ENCODE results near the gene CLEC18C.
"Not testable (repeated sequence)": the region's sequence is repeated elsewhere in the genome, so short reads cannot be mapped to it uniquely, and the experiment has no call there.

CLEC18C gene

DNA sequence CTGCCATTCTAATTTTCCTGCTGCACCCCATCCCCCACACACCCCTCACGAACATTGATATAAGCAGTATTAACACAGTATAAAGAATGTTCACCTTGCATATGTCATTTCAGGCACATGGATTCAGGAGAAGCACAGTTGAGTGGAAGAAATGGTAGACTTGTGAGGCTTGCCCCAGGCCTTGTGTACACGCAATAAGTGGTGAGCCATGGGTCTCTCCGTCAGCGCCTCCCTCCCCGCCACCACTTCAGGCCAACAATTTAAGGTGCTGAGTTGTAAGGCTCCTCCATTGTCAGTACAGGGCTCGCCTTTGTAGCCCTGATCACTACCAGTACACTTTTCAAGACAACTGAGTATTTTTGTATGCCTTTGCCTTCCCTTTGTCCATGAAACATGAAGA lies 12.2 kb upstream of the CLEC18C start:
- intact Hi-C loops (cut with DNase I; ENCODE audit: low total_unique reads): no loop called here
- Histone ChIP-seq H3K4me1 (no peaks in the 10 kb centered on the region), H3K9me3 (no peaks in the 10 kb centered on the region), H3K27ac (no peak overlapping the region), H3K4me3 (no peak overlapping the region), H3K27me3 (no peaks in the 10 kb centered on the region), H3K36me3 (peaks cover 42 to 68% (median 66%) of the 10 kb centered on the region in 3 donors)
- no peak for DNase-seq
- TF ChIP-seq, protein P1, sequence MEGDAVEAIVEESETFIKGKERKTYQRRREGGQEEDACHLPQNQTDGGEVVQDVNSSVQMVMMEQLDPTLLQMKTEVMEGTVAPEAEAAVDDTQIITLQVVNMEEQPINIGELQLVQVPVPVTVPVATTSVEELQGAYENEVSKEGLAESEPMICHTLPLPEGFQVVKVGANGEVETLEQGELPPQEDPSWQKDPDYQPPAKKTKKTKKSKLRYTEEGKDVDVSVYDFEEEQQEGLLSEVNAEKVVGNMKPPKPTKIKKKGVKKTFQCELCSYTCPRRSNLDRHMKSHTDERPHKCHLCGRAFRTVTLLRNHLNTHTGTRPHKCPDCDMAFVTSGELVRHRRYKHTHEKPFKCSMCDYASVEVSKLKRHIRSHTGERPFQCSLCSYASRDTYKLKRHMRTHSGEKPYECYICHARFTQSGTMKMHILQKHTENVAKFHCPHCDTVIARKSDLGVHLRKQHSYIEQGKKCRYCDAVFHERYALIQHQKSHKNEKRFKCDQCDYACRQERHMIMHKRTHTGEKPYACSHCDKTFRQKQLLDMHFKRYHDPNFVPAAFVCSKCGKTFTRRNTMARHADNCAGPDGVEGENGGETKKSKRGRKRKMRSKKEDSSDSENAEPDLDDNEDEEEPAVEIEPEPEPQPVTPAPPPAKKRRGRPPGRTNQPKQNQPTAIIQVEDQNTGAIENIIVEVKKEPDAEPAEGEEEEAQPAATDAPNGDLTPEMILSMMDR (IDR thresholded peaks at IDR 0.05): no peak

GRCh38 chr16:70162041-70162451 lies 11.5 kb upstream of the CLEC18C start:
- no peaks in the 10 kb centered on the region for H3K9me3 ChIP-seq
- peaks cover 35 to 61% (median 59%) of the 10 kb centered on the region in 3 donors for H3K36me3 ChIP-seq
- H3K4me3 ChIP-seq: no peak overlapping the region
- intact Hi-C loops (cut with DNase I; ENCODE audit: low total_unique reads): no loop called here
- TF ChIP-seq, protein P1 (IDR thresholded peaks at IDR 0.05): no peak
- DNase-seq: no peak
- H3K27me3 ChIP-seq: no peaks in the 10 kb centered on the region
- H3K27ac ChIP-seq: no peak overlapping the region
- H3K4me1 ChIP-seq: no peaks in the 10 kb centered on the region

DNA sequence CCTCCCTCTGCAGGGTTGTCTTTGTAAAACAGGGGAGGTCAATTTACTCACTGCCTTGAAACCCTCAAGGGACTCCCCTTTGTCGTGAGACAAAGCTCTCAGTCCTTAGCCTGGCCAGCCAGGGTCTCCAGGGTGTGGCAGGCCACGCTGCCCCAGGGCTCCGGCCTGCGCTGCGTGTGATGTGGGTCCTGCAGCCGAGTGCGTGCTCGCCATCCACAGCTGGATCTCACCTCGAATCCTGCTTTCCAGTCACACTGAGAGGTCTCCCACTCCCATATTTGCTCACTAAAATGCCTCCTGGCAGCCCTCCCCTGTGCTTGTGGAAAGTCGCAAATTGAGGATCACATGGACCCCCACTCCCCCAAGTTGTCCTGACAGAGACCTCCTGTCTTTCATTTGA lies 10.0 kb upstream of the CLEC18C start:
- H3K27ac ChIP-seq: no peak overlapping the region
- no peak overlapping the region for H3K4me3 ChIP-seq
- no peaks in the 10 kb centered on the region for H3K9me3 ChIP-seq
- no peaks in the 10 kb centered on the region for H3K4me1 ChIP-seq
- DNase-seq: no peak
- intact Hi-C loops (cut with DNase I; ENCODE audit: low total_unique reads): no loop called here
- TF ChIP-seq, protein P1 (IDR thresholded peaks at IDR 0.05): no peak
- no peaks in the 10 kb centered on the region for H3K27me3 ChIP-seq
- peaks cover 19 to 46% (median 44%) of the 10 kb centered on the region in 3 donors for H3K36me3 ChIP-seq

- DNase-seq; intact Hi-C loops (cut with DNase I; ENCODE audit: low total_unique reads): not testable (repeated sequence)
These were observed 6.9 kb upstream of the CLEC18C start for GRCh38 chr16:70166688-70167087.

DNA sequence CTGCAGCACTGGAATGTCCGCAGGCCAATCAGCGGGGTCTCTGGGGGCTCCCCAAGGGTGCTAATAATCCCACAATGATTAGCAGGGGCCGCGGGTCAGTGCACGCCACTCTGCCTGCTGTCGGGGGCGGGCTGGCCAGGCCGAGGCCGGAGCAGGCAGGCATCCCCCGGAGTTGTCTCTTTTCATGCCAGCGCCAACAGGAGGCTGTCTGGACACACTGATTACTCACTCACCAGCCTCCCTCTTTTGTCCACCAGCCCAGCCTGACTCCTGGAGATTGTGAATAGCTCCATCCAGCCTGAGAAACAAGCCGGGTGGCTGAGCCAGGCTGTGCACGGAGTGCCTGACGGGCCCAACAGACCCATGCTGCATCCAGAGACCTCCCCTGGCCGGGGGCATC lies 329 bp downstream of the CLEC18C start:
- H3K4me1 ChIP-seq; H3K4me3 ChIP-seq; H3K27ac ChIP-seq; H3K36me3 ChIP-seq; H3K27me3 ChIP-seq; H3K9me3 ChIP-seq; intact Hi-C loops (cut with DNase I; ENCODE audit: low total_unique reads): not testable (repeated sequence)
- peak in 1 of 2 donors; percentile 25 for DNase-seq

More at GRCh38 chr16:70166688-70167087, 6.9 kb upstream of the CLEC18C start:
- not testable (repeated sequence) for H3K4me1 ChIP-seq, H3K4me3 ChIP-seq, H3K27me3 ChIP-seq, H3K27ac ChIP-seq, H3K9me3 ChIP-seq
- peaks cover 0 to 15% (median 13%) of the 10 kb centered on the region in 3 donors for H3K36me3 ChIP-seq

DNA sequence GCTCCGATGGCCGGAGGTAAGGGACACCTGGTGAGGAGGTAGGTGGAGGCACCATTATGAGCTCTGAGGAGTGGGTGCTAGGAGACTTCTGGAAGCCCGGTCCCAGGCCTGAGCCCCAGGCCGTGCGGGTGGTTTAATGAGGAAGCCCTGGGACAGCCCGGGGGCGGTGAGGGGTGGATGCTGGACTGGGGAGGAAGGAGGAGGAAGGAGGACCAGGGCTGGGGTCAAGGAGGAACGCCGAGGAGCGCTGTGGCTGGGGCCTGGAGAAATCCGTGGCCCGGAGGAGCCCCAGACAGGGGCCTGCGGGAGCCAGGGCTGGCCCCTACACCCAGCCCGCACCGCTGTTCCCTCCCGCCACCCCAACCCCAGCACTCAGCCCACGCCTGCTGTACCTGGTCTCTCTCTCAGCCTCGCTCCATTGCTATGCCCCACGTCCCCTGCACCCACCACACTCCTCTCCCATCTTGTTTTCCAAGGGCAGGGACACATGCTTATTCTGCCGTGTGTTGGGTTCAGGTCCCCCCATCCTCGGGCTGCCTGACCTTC lies 873 bp downstream of the CLEC18C start:
- H3K27ac ChIP-seq; DNase-seq; H3K9me3 ChIP-seq; H3K36me3 ChIP-seq; H3K4me3 ChIP-seq; intact Hi-C loops (cut with DNase I; ENCODE audit: low total_unique reads); H3K4me1 ChIP-seq; H3K27me3 ChIP-seq: not testable (repeated sequence)

- H3K9me3 ChIP-seq; H3K4me1 ChIP-seq; H3K36me3 ChIP-seq; intact Hi-C loops (cut with DNase I; ENCODE audit: low total_unique reads); H3K27me3 ChIP-seq: not testable (repeated sequence)
- H3K4me3 ChIP-seq: peak overlapping the region; percentile 51 to 59
- H3K27ac ChIP-seq: peak overlapping the region; percentile 77 to 84
- peak; percentile 41 to 66 for DNase-seq
These were observed 14.4 kb downstream of the CLEC18C start for GRCh38 chr16:70187858-70188607.

GRCh38 chr16:70188608-70188915 lies 15.0 kb downstream of the CLEC18C start:
- H3K27me3 ChIP-seq; H3K36me3 ChIP-seq; DNase-seq; intact Hi-C loops (cut with DNase I; ENCODE audit: low total_unique reads); H3K4me1 ChIP-seq; H3K9me3 ChIP-seq: not testable (repeated sequence)
- peak overlapping the region; percentile 77 to 84 for H3K27ac ChIP-seq
- peak overlapping the region; percentile 51 to 59 for H3K4me3 ChIP-seq

GRCh38 chr16:70190574-70190973 lies 17.0 kb downstream of the CLEC18C start:
- H3K36me3 ChIP-seq; H3K4me1 ChIP-seq; DNase-seq; H3K27me3 ChIP-seq; H3K27ac ChIP-seq; H3K9me3 ChIP-seq; H3K4me3 ChIP-seq; intact Hi-C loops (cut with DNase I; ENCODE audit: low total_unique reads): not testable (repeated sequence)

- H3K27ac ChIP-seq; DNase-seq; H3K4me3 ChIP-seq; H3K9me3 ChIP-seq; H3K27me3 ChIP-seq; intact Hi-C loops (cut with DNase I; ENCODE audit: low total_unique reads); H3K4me1 ChIP-seq; H3K36me3 ChIP-seq: not testable (repeated sequence)
These were observed 23.2 kb downstream of the CLEC18C start for GRCh38 chr16:70196683-70197300.

GRCh38 chr16:70197611-70198010 lies 24.0 kb downstream of the CLEC18C start:
- H3K9me3 ChIP-seq; H3K27me3 ChIP-seq; H3K36me3 ChIP-seq; DNase-seq; H3K4me1 ChIP-seq; intact Hi-C loops (cut with DNase I; ENCODE audit: low total_unique reads); H3K27ac ChIP-seq; H3K4me3 ChIP-seq: not testable (repeated sequence)

Data from tibial artery (tissue), 4 donors.